DMS53 treated with DMSO at 0.1 percent for 48 hours (cell line): Measurements from ENCODE around the gene KRTAP22-1.

Source experiments
- DNase-seq: peaks from one replicate; lab custom pipeline; 2025; ENCODE audit not compliant: unreplicated experiment; lab: John Stamatoyannopoulos, UW

Gene KRTAP22-1

GRCh38 chr21:30625449-30626165 lies 24.7 kb downstream of the KRTAP22-1 start:
- DNase-seq, result no peak

GRCh38 chr21:30628109-30628508 lies 27.2 kb downstream of the KRTAP22-1 start:
- no peak for DNase-seq

- DNase-seq, result no peak
Observed at GRCh38 chr21:30629200-30629599, 28.3 kb downstream of the KRTAP22-1 start.

GRCh38 chr21:30634906-30635305 lies 34.0 kb downstream of the KRTAP22-1 start, which contains the start of gene KRTAP20-2:
KRTAP20-2 (plus strand) TSS chr21:30635206; CDS start chr21:30635264, 58 bp downstream.
- DNase-seq, result no peak

- no peak for DNase-seq
Observed at GRCh38 chr21:30638686-30639085, 37.8 kb downstream of the KRTAP22-1 start.

GRCh38 chr21:30642564-30642963 lies 41.7 kb downstream of the KRTAP22-1 start, which contains the start of gene KRTAP20-3:
KRTAP20-3 (plus strand) TSS chr21:30642864.
- DNase-seq, result no peak

GRCh38 chr21:30646904-30647414 lies 46.1 kb downstream of the KRTAP22-1 start:
- no peak for DNase-seq
